ENCODE data around the gene HRH2.

Gene HRH2

DNA sequence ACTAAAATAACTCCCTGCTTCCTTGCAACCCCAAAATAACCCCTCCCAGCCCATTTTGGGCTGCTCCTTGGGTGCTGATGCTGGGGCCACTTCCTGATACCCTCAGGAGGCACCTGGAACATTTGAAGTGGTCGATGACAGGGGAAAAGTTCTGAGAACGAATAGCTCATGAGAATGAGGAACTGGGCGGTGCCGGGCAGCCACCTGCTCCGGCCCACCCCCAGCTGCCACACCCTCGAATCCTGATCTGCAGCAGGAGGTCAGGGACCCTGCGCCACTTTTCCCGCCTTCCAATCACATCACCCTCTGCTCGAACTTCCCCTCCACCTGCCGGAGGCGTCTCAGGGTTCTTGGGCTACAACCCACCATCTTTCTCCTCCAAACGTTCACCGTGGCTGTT is 19.7 kb downstream of the HRH2 start:
- TF ChIP-seq, protein P1, sequence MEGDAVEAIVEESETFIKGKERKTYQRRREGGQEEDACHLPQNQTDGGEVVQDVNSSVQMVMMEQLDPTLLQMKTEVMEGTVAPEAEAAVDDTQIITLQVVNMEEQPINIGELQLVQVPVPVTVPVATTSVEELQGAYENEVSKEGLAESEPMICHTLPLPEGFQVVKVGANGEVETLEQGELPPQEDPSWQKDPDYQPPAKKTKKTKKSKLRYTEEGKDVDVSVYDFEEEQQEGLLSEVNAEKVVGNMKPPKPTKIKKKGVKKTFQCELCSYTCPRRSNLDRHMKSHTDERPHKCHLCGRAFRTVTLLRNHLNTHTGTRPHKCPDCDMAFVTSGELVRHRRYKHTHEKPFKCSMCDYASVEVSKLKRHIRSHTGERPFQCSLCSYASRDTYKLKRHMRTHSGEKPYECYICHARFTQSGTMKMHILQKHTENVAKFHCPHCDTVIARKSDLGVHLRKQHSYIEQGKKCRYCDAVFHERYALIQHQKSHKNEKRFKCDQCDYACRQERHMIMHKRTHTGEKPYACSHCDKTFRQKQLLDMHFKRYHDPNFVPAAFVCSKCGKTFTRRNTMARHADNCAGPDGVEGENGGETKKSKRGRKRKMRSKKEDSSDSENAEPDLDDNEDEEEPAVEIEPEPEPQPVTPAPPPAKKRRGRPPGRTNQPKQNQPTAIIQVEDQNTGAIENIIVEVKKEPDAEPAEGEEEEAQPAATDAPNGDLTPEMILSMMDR (IDR thresholded peaks at IDR 0.05; ENCODE audit: low read depth, low read length): no peak
- DNase-seq (ENCODE audit: extremely low read depth, low read depth): no peak

DNA sequence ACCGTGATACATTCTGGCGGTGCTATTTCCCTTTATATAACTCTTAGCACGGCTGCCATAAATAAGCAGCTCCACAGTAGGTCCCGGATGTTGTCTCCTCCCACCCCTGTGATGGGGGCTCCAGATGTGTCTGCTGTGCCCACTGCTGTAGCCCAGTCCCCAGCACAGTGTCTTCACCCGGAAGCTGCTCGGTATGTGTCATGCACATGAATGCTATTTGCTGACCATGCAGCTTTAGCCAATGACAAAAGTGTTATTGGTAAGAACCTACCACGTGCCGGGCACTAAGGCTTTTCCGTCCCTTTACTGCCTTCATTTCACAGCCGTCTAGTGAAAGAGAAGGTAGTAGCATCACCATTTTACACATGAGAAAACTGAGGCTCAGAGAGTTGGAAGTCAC is 20.2 kb downstream of the HRH2 start:
- no peak for DNase-seq (ENCODE audit: extremely low read depth, low read depth)
- TF ChIP-seq, protein P1 (IDR thresholded peaks at IDR 0.05; ENCODE audit: low read depth, low read length): no peak

DNA sequence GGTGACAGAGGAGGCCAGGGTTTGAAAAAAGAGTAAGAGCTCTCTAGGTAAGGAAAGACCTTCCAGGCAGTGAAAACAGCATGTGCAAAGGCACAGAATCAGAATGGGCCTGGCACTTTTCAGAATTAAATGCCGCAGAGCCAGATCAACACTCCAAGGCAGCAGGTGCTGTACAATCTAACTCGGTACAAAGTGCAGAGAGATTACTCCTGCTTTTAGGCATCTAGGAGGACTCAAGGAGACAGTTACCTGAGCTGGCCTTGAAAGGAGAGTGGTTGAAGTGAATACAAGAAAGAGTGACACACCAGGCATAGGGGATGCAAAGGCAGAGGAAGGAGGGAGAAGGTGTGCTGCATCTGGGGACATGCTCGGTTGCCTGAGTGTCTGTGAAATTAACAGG is 21.5 kb downstream of the HRH2 start:
- TF ChIP-seq, protein P1 (IDR thresholded peaks at IDR 0.05; ENCODE audit: low read depth, low read length): no peak
- DNase-seq (ENCODE audit: extremely low read depth, low read depth): no peak

DNA sequence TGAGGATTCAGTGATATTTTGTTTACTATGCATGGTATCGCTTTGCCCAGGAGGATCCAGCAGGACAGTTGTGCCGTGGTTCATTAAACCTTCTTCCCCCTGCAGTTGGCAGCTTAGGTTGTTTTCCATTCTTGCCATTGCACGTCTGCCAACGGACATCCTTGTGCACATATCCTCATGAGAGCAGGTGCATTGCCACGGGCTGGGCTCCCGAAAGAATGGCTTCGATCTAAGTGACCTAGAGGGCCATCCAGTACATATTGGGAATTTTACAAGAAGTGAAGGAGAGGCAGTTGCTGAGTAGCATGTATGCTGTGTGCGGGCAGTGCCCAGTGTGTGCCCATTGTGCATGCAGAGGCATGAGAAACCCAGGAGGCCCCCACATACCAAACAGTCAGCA is 22.1 kb downstream of the HRH2 start:
- no peak for DNase-seq (ENCODE audit: extremely low read depth, low read depth)
- TF ChIP-seq, protein P1 (IDR thresholded peaks at IDR 0.05; ENCODE audit: low read depth, low read length): no peak

DNA sequence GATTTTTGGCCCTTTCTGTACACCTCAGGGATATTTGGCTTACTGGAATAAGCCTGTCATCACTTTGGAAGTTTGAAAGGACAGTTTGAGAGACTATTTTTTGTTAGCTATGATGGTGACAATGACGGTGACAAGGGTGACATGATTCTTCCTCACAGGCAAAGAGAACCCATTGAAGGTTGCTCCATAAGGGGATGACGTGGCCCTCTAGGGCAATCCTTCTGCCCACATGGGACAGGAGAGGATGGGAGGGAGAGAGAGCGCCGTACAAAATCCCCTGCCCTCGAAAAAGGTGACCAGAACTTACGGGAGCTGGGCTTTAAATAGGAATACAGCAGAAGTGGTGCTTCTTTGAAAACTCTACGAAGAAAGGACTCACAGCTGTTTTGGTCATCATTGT is 22.6 kb downstream of the HRH2 start:
- DNase-seq (ENCODE audit: extremely low read depth, low read depth): no peak
- TF ChIP-seq, protein P1 (IDR thresholded peaks at IDR 0.05; ENCODE audit: low read depth, low read length): no peak

DNA sequence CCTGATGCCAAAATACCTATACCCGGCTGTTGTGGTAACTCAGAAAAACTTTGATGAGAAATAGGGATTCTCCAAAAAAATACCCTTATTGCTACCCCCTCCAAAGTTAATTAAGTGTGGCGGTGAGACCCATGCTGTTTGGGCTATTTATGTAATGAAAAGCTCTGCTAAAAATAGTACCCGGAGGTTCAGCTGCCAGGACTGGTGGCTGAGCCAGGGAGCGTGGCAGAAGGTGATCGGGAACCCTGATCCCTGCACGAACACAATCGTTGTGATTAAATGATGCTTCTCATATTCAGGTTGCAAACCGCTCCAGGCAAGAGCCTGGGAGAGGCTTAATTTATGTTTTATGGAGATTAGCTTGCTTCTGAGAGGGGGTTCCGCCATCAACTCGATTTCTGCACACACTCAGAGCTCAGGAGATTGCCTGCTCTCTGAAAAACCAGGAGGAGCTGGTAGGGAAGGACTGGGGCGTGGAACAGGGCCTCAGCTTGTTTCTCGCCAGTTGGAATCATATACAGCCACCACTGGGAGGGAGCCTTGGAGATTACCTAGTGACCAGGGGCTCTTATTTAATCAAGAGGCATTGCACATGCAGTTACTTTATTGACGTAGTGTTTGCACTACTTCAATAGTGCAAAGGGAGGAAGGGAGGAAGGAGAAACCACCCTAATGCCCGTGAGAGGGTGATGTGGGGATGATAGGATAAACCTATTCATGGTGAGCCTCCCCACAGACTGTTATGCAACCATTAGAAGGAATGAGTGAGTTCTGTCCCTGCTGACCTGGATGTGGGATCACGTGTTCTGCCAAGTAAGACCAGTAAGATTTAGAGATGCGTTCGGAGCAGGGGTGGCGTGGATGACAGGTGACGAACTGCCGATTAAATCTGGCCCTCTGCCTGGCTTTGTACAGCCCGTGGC is 23.4 kb downstream of the HRH2 start:
- DNase-seq (ENCODE audit: extremely low read depth, low read depth): no peak
- TF ChIP-seq, protein P1 (IDR thresholded peaks at IDR 0.05; ENCODE audit: low read depth, low read length): no peak

DNA sequence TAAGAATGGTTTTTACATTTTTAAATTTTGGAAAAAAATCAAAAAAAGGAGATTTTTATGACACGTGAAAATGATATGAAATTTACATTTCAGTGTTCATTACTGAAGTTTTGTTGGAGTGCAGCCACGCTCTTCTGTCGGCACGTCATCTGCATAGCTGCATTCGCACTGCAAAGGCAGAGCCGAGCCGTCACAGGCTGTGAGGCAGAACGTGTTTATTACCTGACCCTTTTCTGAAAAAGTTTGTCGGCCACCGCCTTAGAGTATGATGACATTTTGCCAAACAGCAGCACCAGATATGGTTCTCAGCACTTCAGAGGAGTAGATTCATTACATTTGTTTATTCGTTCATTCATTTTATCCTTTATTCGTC is 24.1 kb downstream of the HRH2 start:
- no peak for DNase-seq (ENCODE audit: extremely low read depth, low read depth)
- TF ChIP-seq, protein P1 (IDR thresholded peaks at IDR 0.05; ENCODE audit: low read depth, low read length): no peak
